Measurements from ENCODE around the gene RFNG.

GRCh38 chr17:82008258-82008940, 43.2 kb downstream of the RFNG start:
- TF ChIP-seq CTCF (IDR thresholded peaks at IDR 0.05), result no peak
- TF ChIP-seq EZH2 (IDR thresholded peaks at IDR 0.05; ENCODE audit: borderline replicate concordance, insufficient read depth, low read depth, low read length, poor library complexity, severe bottlenecking), result no peak
